Upper lobe of left lung (tissue), 6 donors: ENCODE measurements around the gene IL1RAPL1. TPM values are rescaled to one million over a fixed set of nuclear protein-coding genes. Genes with fewer than 3 reads are reported as not detected.
"Not testable (repeated sequence)": the region's sequence is repeated elsewhere in the genome, so short reads cannot be mapped to it uniquely, and the experiment has no call there.

Experiments
- ATAC-seq, 2 donors: fragments of 200-7000 bp; cut with Tn5 transposase; one replicate each; pipeline ENCODE4 v1.9.1; 2022; ENCODE audit warnings: mild to moderate bottlenecking in 2 of 2, moderate library complexity in 2 of 2; ENCODE audit not compliant: low FRiP score in 2 of 2
- DNase-seq, 2 donors: peaks; one replicate each; pipeline ENCODE4 v3.0.0-alpha.2; 2019 to 2020
- H3K27ac ChIP-seq, 4 donors: fragments of 200-600 bp; sonication (generic); one replicate each; pipeline ENCODE4 v1.5.1; 2016 to 2019
- H3K27me3 ChIP-seq, 4 donors: fragments of 200-600 bp; sonication (generic); one replicate each; pipeline ENCODE4 v1.5.1; 2017 to 2019
- H3K36me3 ChIP-seq, 4 donors: fragments of 200-600 bp; sonication (generic); one replicate each; pipeline ENCODE4 v1.5.1; 2016 to 2019
- H3K4me1 ChIP-seq, 4 donors: fragments of 200-600 bp; sonication (generic); one replicate each; pipeline ENCODE4 v1.5.1; 2018 to 2019
- H3K4me3 ChIP-seq, 4 donors: fragments of 200-600 bp; sonication (generic); one replicate each; pipeline ENCODE4 v1.5.1; 2017 to 2019; ENCODE audit warnings: mild to moderate bottlenecking in 2 of 4, moderate library complexity in 1 of 4
- H3K9me3 ChIP-seq, 4 donors: fragments of 200-600 bp; sonication (generic); one replicate each; pipeline ENCODE4 v1.5.1; 2018 to 2019
- CTCF ChIP-seq, 6 experiments: fragments of 450-650 bp in 4 of 6; fragments of 200-600 bp in 2 of 6; sonication (generic) in 2 of 6; IDR thresholded peaks; one replicate each; pipeline ENCODE4 v1.5.1; 2016 to 2019; ENCODE audit warnings: antibody characterized with exemption in 6 of 6
- EP300 ChIP-seq, 4 donors: sonication (generic); formaldehyde crosslinking; IDR thresholded peaks; one replicate each; pipeline ENCODE4 v1.5.1; 2017; ENCODE audit warnings: antibody characterized with exemption in 4 of 4, control low read depth in 2 of 4
- POLR2A ChIP-seq, 4 donors: fragments of 450-650 bp; IDR thresholded peaks; one replicate each; pipeline ENCODE4 v1.5.1; 2016 to 2017; ENCODE audit warnings: antibody characterized with exemption in 4 of 4, mild to moderate bottlenecking in 2 of 4
- POLR2AphosphoS5 ChIP-seq, 2 donors: sonication (generic); formaldehyde crosslinking; IDR thresholded peaks; one replicate each; pipeline ENCODE4 v1.5.1; 2017; ENCODE audit warnings: antibody characterized with exemption in 2 of 2
- WGBS, 2 donors: methylation state at CpG; one replicate each; pipeline ENCODE4 v1.1.5; 2017 to 2018; 5-methylcytosine and 5-hydroxymethylcytosine counted together
- total RNA-seq, 6 donors: library from RNA; depleted of rRNA in 4 of 6; stranded (reverse); fragments of >200 nt in 4 of 6; gene quantifications; one replicate each; pipeline versions ENCODE4 v1.1.0 to v1.2.1, GENCODE V29; 2016 to 2021
- donor health status: DM: no; HTN: no; CAD: no; lungs with moderate emphysema.
- donor health status: DM: no; HTN: yes; CAD: no; lungs with severe emphysema.

IL1RAPL1 gene
- total RNA-seq, 6 donors from 2014 or later, result 0.09 to 0.46 (median 0.33) TPM; not detected in 3

GRCh38 chrX:29348288-29348687, 761.0 kb downstream of the IL1RAPL1 start:
- TF ChIP-seq POLR2AphosphoS5 (IDR thresholded peaks at IDR 0.05) (no peak), EP300 (IDR thresholded peaks at IDR 0.05) (no peak), POLR2A (IDR thresholded peaks at IDR 0.05) (no peak), CTCF (IDR thresholded peaks at IDR 0.05) (no peak)
- no peak overlapping the region for H3K27ac ChIP-seq
- DNase-seq (no peak), ATAC-seq (no peak)
- no peaks in the 10 kb centered on the region for H3K36me3 ChIP-seq
- no peaks in the 10 kb centered on the region for H3K27me3 ChIP-seq
- no peaks in the 10 kb centered on the region for H3K4me1 ChIP-seq
- no peak overlapping the region for H3K4me3 ChIP-seq
- no peaks in the 10 kb centered on the region for H3K9me3 ChIP-seq

GRCh38 chrX:29359276-29359675, 772.0 kb downstream of the IL1RAPL1 start:
- ATAC-seq (no peak), DNase-seq (no peak)
- no peaks in the 10 kb centered on the region for H3K27me3 ChIP-seq
- no peaks in the 10 kb centered on the region for H3K36me3 ChIP-seq
- 77 to 87% methylated on average over 1 of the region's 1 CpG for WGBS, 2 donors
- TF ChIP-seq POLR2AphosphoS5 (IDR thresholded peaks at IDR 0.05) (no peak), POLR2A (IDR thresholded peaks at IDR 0.05) (no peak), CTCF (IDR thresholded peaks at IDR 0.05) (no peak), EP300 (IDR thresholded peaks at IDR 0.05) (no peak)
- no peak overlapping the region for H3K4me3 ChIP-seq
- no peaks in the 10 kb centered on the region for H3K4me1 ChIP-seq
- H3K27ac ChIP-seq, result no peak overlapping the region
- H3K9me3 ChIP-seq, result no peaks in the 10 kb centered on the region

- H3K4me3 ChIP-seq, H3K36me3 ChIP-seq, H3K27me3 ChIP-seq, H3K27ac ChIP-seq, ATAC-seq, DNase-seq, H3K4me1 ChIP-seq, H3K9me3 ChIP-seq: not testable (repeated sequence)
Observed at GRCh38 chrX:29374765-29375164, 787.5 kb downstream of the IL1RAPL1 start.

GRCh38 chrX:29376584-29376983, 789.3 kb downstream of the IL1RAPL1 start:
- Histone ChIP-seq H3K9me3 (peaks cover 0 to 3% (median 0%) of the 10 kb centered on the region in 4 donors), H3K36me3 (no peaks in the 10 kb centered on the region), H3K27ac (no peak overlapping the region), H3K27me3 (no peaks in the 10 kb centered on the region), H3K4me3 (no peak overlapping the region), H3K4me1 (no peaks in the 10 kb centered on the region)
- WGBS, 2 donors, result 56 to 77% methylated on average over 1 of the region's 1 CpG
- ATAC-seq (no peak), DNase-seq (no peak)
- no peak for TF ChIP-seq CTCF (IDR thresholded peaks at IDR 0.05)
- no peak for TF ChIP-seq POLR2AphosphoS5 (IDR thresholded peaks at IDR 0.05)

DNA sequence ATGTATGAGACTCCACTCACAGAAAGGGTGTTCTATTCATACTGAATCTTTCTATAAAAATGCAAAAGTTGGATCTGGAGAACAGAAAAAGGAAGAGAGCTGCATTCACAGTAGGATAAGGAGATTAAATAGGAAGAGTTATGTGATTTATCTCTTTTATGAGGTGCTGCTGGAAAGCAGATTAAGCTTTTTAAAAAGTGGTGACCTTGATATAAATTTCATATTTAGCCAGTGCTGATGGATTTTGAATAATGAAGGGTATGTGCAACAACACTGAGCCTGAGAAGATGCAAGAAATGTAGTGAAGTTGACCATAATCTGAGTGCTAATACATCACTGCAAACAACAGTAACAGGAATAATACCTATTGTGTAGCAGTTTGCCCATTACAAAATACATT, 795.6 kb downstream of the IL1RAPL1 start:
- Histone ChIP-seq H3K36me3 (no peaks in the 10 kb centered on the region), H3K4me3 (no peak overlapping the region), H3K4me1 (no peaks in the 10 kb centered on the region), H3K9me3 (no peaks in the 10 kb centered on the region), H3K27me3 (no peaks in the 10 kb centered on the region), H3K27ac (no peak overlapping the region)
- ATAC-seq (no peak), DNase-seq (no peak)
- TF ChIP-seq CTCF (IDR thresholded peaks at IDR 0.05) (no peak), EP300 (IDR thresholded peaks at IDR 0.05) (no peak), POLR2A (IDR thresholded peaks at IDR 0.05) (no peak), POLR2AphosphoS5 (IDR thresholded peaks at IDR 0.05) (no peak)
